H1 (cell line): Measurements from ENCODE around the gene ARHGEF4. TPM values are rescaled to one million over a fixed set of nuclear protein-coding genes. Genes with fewer than 3 reads are reported as not detected.

Source experiments
- HDAC6 ChIP-seq: IDR thresholded peaks from one replicate; pipeline ENCODE4 v1.7.1; 2012; ENCODE audit warnings: low read depth, mild to moderate bottlenecking, inconsistent platforms, low read length, moderate library complexity
- polyA plus RNA-seq, 7 experiments: library from polyadenylated mRNA; depleted of rRNA in 3 of 7; stranded (reverse) in 5 of 7; unstranded in 2 of 7; fragments of >200 nt in 5 of 7; fragments of 200-250 nt in 2 of 7; gene quantifications; 1 replicate in 5 of 7; 2 replicates in 1 of 7; 4 replicates in 1 of 7; pipeline versions ENCODE4 v1.2.1 to v1.2.3, GENCODE V29; 2011 to 2013; ENCODE audit warnings: missing spikeins in 2 of 7, mixed read lengths in 2 of 7
- total RNA-seq: library from RNA; stranded (reverse); fragmentation: NEBNext Ultra II Directional; extraction: Animal tissue kit (Norgen Biotek cat#: 25700); gene quantifications from 2 replicates; pipeline ENCODE4 v1.2.1, GENCODE V29; 2021
- TF ChIP-seq, protein P1 (sequence below): fragments of 300-600 bp; sonication (generic); IDR thresholded peaks from 2 replicates; pipeline ENCODE4 v1.7.1; 2012; ENCODE audit warnings: low read length, moderate library complexity, mild to moderate bottlenecking, inconsistent platforms; ENCODE audit not compliant: insufficient replicate concordance

ARHGEF4 gene
- total and polyA plus RNA-seq, 2 of the 8 experiments (the other 6 are each of a cell fraction or from before 2014, with no cell fraction given) = 10.6 to 14.6 TPM

DNA sequence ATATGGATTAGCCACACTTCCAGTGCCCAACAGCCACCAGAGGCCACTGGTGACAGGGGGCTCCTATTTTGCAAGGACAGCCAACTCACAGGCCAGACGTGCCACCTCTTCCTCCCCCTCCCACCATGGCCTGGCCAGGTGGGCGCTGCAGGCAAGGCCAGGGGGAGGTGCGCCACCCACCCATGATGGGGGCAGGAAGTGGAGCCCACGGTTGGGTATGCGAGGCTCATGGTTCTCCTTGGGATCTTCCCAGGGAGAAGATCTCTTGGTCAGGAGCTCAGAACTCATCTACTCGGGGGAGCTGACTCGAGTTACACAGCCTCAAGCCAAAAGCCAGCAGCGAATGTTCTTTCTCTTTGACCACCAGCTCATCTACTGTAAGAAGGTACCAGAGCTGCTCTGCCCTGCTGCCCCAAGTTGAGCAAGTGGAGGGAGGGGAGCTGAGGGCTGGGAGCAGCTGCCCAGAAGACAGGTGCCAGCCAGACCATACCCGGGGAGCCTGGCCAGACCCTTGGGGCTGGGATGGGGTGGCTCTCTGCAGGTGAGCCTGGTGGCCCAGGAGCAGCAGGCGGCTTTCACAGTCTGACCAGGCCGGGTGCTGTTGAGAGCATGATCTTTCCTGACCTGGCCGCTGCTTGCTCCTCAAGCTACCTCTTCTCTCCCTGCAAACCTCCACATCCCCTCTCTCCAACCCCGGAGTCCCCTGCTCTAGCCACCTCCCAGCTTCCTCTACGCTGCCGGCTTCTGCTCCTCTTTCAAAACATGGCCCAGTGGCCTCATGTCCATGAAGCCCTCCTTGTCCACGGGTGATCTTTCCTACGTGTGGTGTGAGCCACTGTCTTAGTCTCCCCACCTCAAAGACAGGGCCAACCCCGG lies 206.7 kb downstream of the ARHGEF4 start (continued):
- TF ChIP-seq, protein P1, sequence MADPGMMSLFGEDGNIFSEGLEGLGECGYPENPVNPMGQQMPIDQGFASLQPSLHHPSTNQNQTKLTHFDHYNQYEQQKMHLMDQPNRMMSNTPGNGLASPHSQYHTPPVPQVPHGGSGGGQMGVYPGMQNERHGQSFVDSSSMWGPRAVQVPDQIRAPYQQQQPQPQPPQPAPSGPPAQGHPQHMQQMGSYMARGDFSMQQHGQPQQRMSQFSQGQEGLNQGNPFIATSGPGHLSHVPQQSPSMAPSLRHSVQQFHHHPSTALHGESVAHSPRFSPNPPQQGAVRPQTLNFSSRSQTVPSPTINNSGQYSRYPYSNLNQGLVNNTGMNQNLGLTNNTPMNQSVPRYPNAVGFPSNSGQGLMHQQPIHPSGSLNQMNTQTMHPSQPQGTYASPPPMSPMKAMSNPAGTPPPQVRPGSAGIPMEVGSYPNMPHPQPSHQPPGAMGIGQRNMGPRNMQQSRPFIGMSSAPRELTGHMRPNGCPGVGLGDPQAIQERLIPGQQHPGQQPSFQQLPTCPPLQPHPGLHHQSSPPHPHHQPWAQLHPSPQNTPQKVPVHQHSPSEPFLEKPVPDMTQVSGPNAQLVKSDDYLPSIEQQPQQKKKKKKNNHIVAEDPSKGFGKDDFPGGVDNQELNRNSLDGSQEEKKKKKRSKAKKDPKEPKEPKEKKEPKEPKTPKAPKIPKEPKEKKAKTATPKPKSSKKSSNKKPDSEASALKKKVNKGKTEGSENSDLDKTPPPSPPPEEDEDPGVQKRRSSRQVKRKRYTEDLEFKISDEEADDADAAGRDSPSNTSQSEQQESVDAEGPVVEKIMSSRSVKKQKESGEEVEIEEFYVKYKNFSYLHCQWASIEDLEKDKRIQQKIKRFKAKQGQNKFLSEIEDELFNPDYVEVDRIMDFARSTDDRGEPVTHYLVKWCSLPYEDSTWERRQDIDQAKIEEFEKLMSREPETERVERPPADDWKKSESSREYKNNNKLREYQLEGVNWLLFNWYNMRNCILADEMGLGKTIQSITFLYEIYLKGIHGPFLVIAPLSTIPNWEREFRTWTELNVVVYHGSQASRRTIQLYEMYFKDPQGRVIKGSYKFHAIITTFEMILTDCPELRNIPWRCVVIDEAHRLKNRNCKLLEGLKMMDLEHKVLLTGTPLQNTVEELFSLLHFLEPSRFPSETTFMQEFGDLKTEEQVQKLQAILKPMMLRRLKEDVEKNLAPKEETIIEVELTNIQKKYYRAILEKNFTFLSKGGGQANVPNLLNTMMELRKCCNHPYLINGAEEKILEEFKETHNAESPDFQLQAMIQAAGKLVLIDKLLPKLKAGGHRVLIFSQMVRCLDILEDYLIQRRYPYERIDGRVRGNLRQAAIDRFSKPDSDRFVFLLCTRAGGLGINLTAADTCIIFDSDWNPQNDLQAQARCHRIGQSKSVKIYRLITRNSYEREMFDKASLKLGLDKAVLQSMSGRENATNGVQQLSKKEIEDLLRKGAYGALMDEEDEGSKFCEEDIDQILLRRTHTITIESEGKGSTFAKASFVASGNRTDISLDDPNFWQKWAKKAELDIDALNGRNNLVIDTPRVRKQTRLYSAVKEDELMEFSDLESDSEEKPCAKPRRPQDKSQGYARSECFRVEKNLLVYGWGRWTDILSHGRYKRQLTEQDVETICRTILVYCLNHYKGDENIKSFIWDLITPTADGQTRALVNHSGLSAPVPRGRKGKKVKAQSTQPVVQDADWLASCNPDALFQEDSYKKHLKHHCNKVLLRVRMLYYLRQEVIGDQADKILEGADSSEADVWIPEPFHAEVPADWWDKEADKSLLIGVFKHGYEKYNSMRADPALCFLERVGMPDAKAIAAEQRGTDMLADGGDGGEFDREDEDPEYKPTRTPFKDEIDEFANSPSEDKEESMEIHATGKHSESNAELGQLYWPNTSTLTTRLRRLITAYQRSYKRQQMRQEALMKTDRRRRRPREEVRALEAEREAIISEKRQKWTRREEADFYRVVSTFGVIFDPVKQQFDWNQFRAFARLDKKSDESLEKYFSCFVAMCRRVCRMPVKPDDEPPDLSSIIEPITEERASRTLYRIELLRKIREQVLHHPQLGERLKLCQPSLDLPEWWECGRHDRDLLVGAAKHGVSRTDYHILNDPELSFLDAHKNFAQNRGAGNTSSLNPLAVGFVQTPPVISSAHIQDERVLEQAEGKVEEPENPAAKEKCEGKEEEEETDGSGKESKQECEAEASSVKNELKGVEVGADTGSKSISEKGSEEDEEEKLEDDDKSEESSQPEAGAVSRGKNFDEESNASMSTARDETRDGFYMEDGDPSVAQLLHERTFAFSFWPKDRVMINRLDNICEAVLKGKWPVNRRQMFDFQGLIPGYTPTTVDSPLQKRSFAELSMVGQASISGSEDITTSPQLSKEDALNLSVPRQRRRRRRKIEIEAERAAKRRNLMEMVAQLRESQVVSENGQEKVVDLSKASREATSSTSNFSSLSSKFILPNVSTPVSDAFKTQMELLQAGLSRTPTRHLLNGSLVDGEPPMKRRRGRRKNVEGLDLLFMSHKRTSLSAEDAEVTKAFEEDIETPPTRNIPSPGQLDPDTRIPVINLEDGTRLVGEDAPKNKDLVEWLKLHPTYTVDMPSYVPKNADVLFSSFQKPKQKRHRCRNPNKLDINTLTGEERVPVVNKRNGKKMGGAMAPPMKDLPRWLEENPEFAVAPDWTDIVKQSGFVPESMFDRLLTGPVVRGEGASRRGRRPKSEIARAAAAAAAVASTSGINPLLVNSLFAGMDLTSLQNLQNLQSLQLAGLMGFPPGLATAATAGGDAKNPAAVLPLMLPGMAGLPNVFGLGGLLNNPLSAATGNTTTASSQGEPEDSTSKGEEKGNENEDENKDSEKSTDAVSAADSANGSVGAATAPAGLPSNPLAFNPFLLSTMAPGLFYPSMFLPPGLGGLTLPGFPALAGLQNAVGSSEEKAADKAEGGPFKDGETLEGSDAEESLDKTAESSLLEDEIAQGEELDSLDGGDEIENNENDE = no peak
- no peak for TF ChIP-seq HDAC6
- TF ChIP-seq, all 59 proteins: peak for 0
